Measurements from ENCODE around the gene UST.
"Not testable (repeated sequence)": the region's sequence is repeated elsewhere in the genome, so short reads cannot be mapped to it uniquely, and the experiment has no call there.

Gene UST

DNA sequence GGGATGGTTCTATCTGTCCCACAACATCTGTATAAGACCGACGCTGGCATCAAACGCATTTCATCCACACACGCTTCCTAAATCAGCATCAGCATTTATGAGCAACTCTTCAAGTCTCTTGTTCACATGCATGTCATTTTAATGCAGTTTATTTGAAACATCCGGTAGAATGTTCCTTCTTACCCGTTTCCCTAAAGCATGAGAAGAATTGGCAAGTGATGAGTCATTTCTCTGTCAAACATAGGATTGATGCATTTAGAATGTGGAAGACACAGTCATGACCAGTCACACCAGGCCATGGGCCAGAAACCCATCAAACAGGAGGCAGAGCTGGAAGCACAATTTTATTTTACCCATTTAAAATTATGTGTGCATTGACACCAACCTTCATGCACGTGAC is 122.8 kb downstream of the UST start:
- Histone ChIP-seq H3K36me3 (ENCODE audit: control insufficient read depth, insufficient read depth, low read length) (no peaks in the 10 kb centered on the region), H4K5ac (ENCODE audit: low read length) (no peak overlapping the region), H3K9ac (ENCODE audit: low read length) (no peak overlapping the region), H3K27ac (ENCODE audit: low read depth, low read length) (no peak overlapping the region), H2BK15ac (replicated peaks; ENCODE audit: low read depth) (no peak overlapping the region), H3K79me2 (ENCODE audit: control insufficient read depth, insufficient read depth, low read length) (peaks cover 13% of the 10 kb centered on the region), H3K79me1 (ENCODE audit: low read length) (peaks cover 16% of the 10 kb centered on the region), H2BK120ac (ENCODE audit: low read depth, low read length) (no peak overlapping the region), H3K4ac (ENCODE audit: low read depth, low read length) (no peak overlapping the region), H2AK5ac (ENCODE audit: low read length) (no peak overlapping the region), H2BK5ac (ENCODE audit: low read length) (no peak overlapping the region), H3K23ac (ENCODE audit: low read length) (no peak overlapping the region), H3K27me3 (ENCODE audit: insufficient read depth, low read length, poor library complexity) (no peaks in the 10 kb centered on the region), H3K4me3 (ENCODE audit: low read length) (no peak overlapping the region), H3K18ac (ENCODE audit: low read length) (no peak overlapping the region), H3K4me1 (ENCODE audit: control insufficient read depth, low read depth, low read length) (peaks cover under 1% of the 10 kb centered on the region), H4K8ac (ENCODE audit: low read depth, low read length) (no peak overlapping the region), H3K56ac (ENCODE audit: low read length) (no peak overlapping the region), H3K4me2 (ENCODE audit: low read length) (no peak overlapping the region)
- DNase-seq: peak; percentile 45
- no CpG with 5 or more reads among the region's 7 CpGs for WGBS (ENCODE audit: extremely low coverage, insufficient coverage, low lambda C conversion rate)

- Histone ChIP-seq H3K9ac (ENCODE audit: low read length) (no peak overlapping the region), H3K4me1 (ENCODE audit: control insufficient read depth, low read depth, low read length) (peaks cover 2% of the 10 kb centered on the region), H4K5ac (ENCODE audit: low read length) (no peak overlapping the region), H3K79me1 (ENCODE audit: low read length) (peaks cover 15% of the 10 kb centered on the region), H4K8ac (ENCODE audit: low read depth, low read length) (no peak overlapping the region), H3K18ac (ENCODE audit: low read length) (no peak overlapping the region), H2BK120ac (ENCODE audit: low read depth, low read length) (no peak overlapping the region), H3K4me2 (ENCODE audit: low read length) (no peak overlapping the region), H3K27ac (ENCODE audit: low read depth, low read length) (no peak overlapping the region), H3K4ac (ENCODE audit: low read depth, low read length) (no peak overlapping the region), H3K27me3 (ENCODE audit: insufficient read depth, low read length, poor library complexity) (no peaks in the 10 kb centered on the region), H2BK15ac (replicated peaks; ENCODE audit: low read depth) (no peak overlapping the region), H3K56ac (ENCODE audit: low read length) (no peak overlapping the region), H3K4me3 (ENCODE audit: low read length) (no peak overlapping the region), H2BK5ac (ENCODE audit: low read length) (no peak overlapping the region), H3K79me2 (ENCODE audit: control insufficient read depth, insufficient read depth, low read length) (peaks cover 9% of the 10 kb centered on the region), H2AK5ac (ENCODE audit: low read length) (no peak overlapping the region), H3K36me3 (ENCODE audit: control insufficient read depth, insufficient read depth, low read length) (no peaks in the 10 kb centered on the region), H3K23ac (ENCODE audit: low read length) (no peak overlapping the region)
- DNase-seq: no peak
- WGBS (ENCODE audit: extremely low coverage, insufficient coverage, low lambda C conversion rate): no CpG with 5 or more reads among the region's 4 CpGs
Observed at GRCh38 chr6:148873154-148873553, 126.3 kb downstream of the UST start.

GRCh38 chr6:148873868-148874267 is 127.0 kb downstream of the UST start:
- Histone ChIP-seq H4K8ac (ENCODE audit: low read depth, low read length) (no peak overlapping the region), H3K9ac (ENCODE audit: low read length) (no peak overlapping the region), H3K4me2 (ENCODE audit: low read length) (no peak overlapping the region), H3K27ac (ENCODE audit: low read depth, low read length) (no peak overlapping the region), H4K5ac (ENCODE audit: low read length) (no peak overlapping the region), H3K27me3 (ENCODE audit: insufficient read depth, low read length, poor library complexity) (no peaks in the 10 kb centered on the region), H3K18ac (ENCODE audit: low read length) (no peak overlapping the region), H2BK120ac (ENCODE audit: low read depth, low read length) (no peak overlapping the region), H3K36me3 (ENCODE audit: control insufficient read depth, insufficient read depth, low read length) (no peaks in the 10 kb centered on the region), H3K56ac (ENCODE audit: low read length) (no peak overlapping the region), H2BK5ac (ENCODE audit: low read length) (no peak overlapping the region), H3K4me3 (ENCODE audit: low read length) (no peak overlapping the region), H3K4ac (ENCODE audit: low read depth, low read length) (no peak overlapping the region), H2AK5ac (ENCODE audit: low read length) (no peak overlapping the region), H3K79me2 (ENCODE audit: control insufficient read depth, insufficient read depth, low read length) (peaks cover 9% of the 10 kb centered on the region), H3K79me1 (ENCODE audit: low read length) (peaks cover 15% of the 10 kb centered on the region), H3K4me1 (ENCODE audit: control insufficient read depth, low read depth, low read length) (peaks cover 2% of the 10 kb centered on the region), H3K23ac (ENCODE audit: low read length) (no peak overlapping the region), H2BK15ac (replicated peaks; ENCODE audit: low read depth) (no peak overlapping the region)
- DNase-seq: no peak
- WGBS (ENCODE audit: extremely low coverage, insufficient coverage, low lambda C conversion rate): no CpG with 5 or more reads among the region's 5 CpGs

- H2BK15ac ChIP-seq (replicated peaks; ENCODE audit: low read depth): no peak overlapping the region
Observed at GRCh38 chr6:148874698-148875293, 128.0 kb downstream of the UST start.

GRCh38 chr6:148878683-148879082 is 131.9 kb downstream of the UST start:
- no peak overlapping the region for H2BK5ac ChIP-seq (ENCODE audit: low read length)
- 100% methylated on average over 5 of the region's 5 CpGs for WGBS (ENCODE audit: extremely low coverage, insufficient coverage, low lambda C conversion rate)
- H2BK15ac ChIP-seq (replicated peaks; ENCODE audit: low read depth): no peak overlapping the region
- no peak overlapping the region for H3K4me3 ChIP-seq (ENCODE audit: low read length)
- peaks cover 2% of the 10 kb centered on the region for H3K4me1 ChIP-seq (ENCODE audit: control insufficient read depth, low read depth, low read length)
- H3K79me1 ChIP-seq (ENCODE audit: low read length): peaks cover 8% of the 10 kb centered on the region
- no peak overlapping the region for H3K4ac ChIP-seq (ENCODE audit: low read depth, low read length)
- no peak overlapping the region for H4K8ac ChIP-seq (ENCODE audit: low read depth, low read length)
- no peak overlapping the region for H4K5ac ChIP-seq (ENCODE audit: low read length)
- no peak overlapping the region for H2AK5ac ChIP-seq (ENCODE audit: low read length)
- no peaks in the 10 kb centered on the region for H3K36me3 ChIP-seq (ENCODE audit: control insufficient read depth, insufficient read depth, low read length)
- no peak overlapping the region for H3K56ac ChIP-seq (ENCODE audit: low read length)
- no peak for DNase-seq
- no peak overlapping the region for H3K9ac ChIP-seq (ENCODE audit: low read length)
- no peak overlapping the region for H3K23ac ChIP-seq (ENCODE audit: low read length)
- peaks cover 4% of the 10 kb centered on the region for H3K79me2 ChIP-seq (ENCODE audit: control insufficient read depth, insufficient read depth, low read length)
- H3K18ac ChIP-seq (ENCODE audit: low read length): no peak overlapping the region
- no peak overlapping the region for H3K4me2 ChIP-seq (ENCODE audit: low read length)
- H2BK120ac ChIP-seq (ENCODE audit: low read depth, low read length): no peak overlapping the region
- no peak overlapping the region for H3K27ac ChIP-seq (ENCODE audit: low read depth, low read length)
- H3K27me3 ChIP-seq (ENCODE audit: insufficient read depth, low read length, poor library complexity): no peaks in the 10 kb centered on the region

More at GRCh38 chr6:148874698-148875293, 128.0 kb downstream of the UST start:
- Histone ChIP-seq H3K4me1 (ENCODE audit: control insufficient read depth, low read depth, low read length) (peaks cover 2% of the 10 kb centered on the region), H3K4me2 (ENCODE audit: low read length) (no peak overlapping the region), H3K4ac (ENCODE audit: low read depth, low read length) (no peak overlapping the region), H3K27me3 (ENCODE audit: insufficient read depth, low read length, poor library complexity) (no peaks in the 10 kb centered on the region), H3K23ac (ENCODE audit: low read length) (no peak overlapping the region), H3K79me2 (ENCODE audit: control insufficient read depth, insufficient read depth, low read length) (peaks cover 9% of the 10 kb centered on the region), H4K8ac (ENCODE audit: low read depth, low read length) (no peak overlapping the region), H3K9ac (ENCODE audit: low read length) (no peak overlapping the region), H2BK120ac (ENCODE audit: low read depth, low read length) (no peak overlapping the region), H3K18ac (ENCODE audit: low read length) (no peak overlapping the region), H2AK5ac (ENCODE audit: low read length) (no peak overlapping the region), H3K27ac (ENCODE audit: low read depth, low read length) (no peak overlapping the region), H2BK5ac (ENCODE audit: low read length) (no peak overlapping the region), H3K4me3 (ENCODE audit: low read length) (no peak overlapping the region), H3K79me1 (ENCODE audit: low read length) (peaks cover 13% of the 10 kb centered on the region), H4K5ac (ENCODE audit: low read length) (no peak overlapping the region), H3K36me3 (ENCODE audit: control insufficient read depth, insufficient read depth, low read length) (no peaks in the 10 kb centered on the region), H3K56ac (ENCODE audit: low read length) (no peak overlapping the region)
- peak; percentile 76 for DNase-seq
- no CpG with 5 or more reads among the region's 9 CpGs for WGBS (ENCODE audit: extremely low coverage, insufficient coverage, low lambda C conversion rate)

DNA sequence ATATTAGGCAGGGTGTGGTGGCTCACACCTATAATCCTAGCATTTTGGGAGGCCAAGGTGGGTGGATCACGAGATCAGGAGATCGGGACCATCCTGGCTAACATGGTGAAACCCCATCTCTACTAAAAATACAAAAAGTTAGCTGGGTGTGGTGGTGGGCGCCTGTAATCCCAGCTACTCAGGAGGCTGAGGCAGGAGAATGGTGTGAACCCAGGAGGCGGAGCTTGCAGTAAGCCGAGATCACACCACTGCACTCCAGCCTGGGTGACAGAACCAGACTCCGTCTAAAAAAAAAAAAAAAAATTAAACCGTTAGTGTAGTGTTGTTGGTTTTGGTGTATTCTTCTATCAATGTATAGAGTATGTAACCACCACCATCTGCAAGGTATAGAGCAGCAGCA is 133.9 kb downstream of the UST start:
- H3K4me1 ChIP-seq (ENCODE audit: control insufficient read depth, low read depth, low read length); H3K4me3 ChIP-seq (ENCODE audit: low read length); H3K18ac ChIP-seq (ENCODE audit: low read length); H2BK5ac ChIP-seq (ENCODE audit: low read length); H2AK5ac ChIP-seq (ENCODE audit: low read length); H3K4ac ChIP-seq (ENCODE audit: low read depth, low read length); H3K23ac ChIP-seq (ENCODE audit: low read length); H4K8ac ChIP-seq (ENCODE audit: low read depth, low read length); H3K36me3 ChIP-seq (ENCODE audit: control insufficient read depth, insufficient read depth, low read length); H3K27ac ChIP-seq (ENCODE audit: low read depth, low read length); DNase-seq; H3K27me3 ChIP-seq (ENCODE audit: insufficient read depth, low read length, poor library complexity); H3K4me2 ChIP-seq (ENCODE audit: low read length); H3K79me2 ChIP-seq (ENCODE audit: control insufficient read depth, insufficient read depth, low read length); H4K5ac ChIP-seq (ENCODE audit: low read length); H2BK120ac ChIP-seq (ENCODE audit: low read depth, low read length); H3K9ac ChIP-seq (ENCODE audit: low read length); H3K56ac ChIP-seq (ENCODE audit: low read length); H2BK15ac ChIP-seq (replicated peaks; ENCODE audit: low read depth); H3K79me1 ChIP-seq (ENCODE audit: low read length): not testable (repeated sequence)
- WGBS (ENCODE audit: extremely low coverage, insufficient coverage, low lambda C conversion rate): no CpG with 5 or more reads among the region's 7 CpGs

Data from mesendoderm (in vitro differentiated cells).